Measurements from ENCODE around the gene PUDP.
"Not testable (repeated sequence)": the region's sequence is repeated elsewhere in the genome, so short reads cannot be mapped to it uniquely, and the experiment has no call there.

The PUDP gene

DNA sequence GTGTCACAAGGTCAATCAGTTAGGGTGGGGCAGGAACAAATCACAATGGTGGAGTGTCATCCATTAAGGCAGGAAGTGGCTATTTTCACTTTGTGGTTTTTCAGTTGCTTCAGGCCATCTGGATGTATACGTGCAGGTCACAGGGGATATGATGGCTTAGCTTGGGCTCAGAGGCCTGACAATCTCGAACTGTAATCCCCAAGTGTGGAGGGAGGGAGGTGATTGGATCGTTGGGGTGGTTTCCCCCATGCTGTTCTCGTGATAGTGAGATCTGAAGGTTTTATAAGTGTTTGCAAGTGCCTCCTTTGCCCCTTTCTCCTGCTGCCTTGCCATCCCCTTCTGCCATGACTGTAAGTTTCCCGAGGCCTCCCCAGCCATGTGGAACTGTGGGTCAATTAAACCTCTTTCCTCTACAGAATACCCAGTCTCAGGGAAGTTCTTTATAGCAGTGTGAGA, 37.1 kb downstream of the PUDP start:
- DNase-seq (ENCODE audit: low read depth in 1 of 2, low spot score in 1 of 2), result no peak

DNA sequence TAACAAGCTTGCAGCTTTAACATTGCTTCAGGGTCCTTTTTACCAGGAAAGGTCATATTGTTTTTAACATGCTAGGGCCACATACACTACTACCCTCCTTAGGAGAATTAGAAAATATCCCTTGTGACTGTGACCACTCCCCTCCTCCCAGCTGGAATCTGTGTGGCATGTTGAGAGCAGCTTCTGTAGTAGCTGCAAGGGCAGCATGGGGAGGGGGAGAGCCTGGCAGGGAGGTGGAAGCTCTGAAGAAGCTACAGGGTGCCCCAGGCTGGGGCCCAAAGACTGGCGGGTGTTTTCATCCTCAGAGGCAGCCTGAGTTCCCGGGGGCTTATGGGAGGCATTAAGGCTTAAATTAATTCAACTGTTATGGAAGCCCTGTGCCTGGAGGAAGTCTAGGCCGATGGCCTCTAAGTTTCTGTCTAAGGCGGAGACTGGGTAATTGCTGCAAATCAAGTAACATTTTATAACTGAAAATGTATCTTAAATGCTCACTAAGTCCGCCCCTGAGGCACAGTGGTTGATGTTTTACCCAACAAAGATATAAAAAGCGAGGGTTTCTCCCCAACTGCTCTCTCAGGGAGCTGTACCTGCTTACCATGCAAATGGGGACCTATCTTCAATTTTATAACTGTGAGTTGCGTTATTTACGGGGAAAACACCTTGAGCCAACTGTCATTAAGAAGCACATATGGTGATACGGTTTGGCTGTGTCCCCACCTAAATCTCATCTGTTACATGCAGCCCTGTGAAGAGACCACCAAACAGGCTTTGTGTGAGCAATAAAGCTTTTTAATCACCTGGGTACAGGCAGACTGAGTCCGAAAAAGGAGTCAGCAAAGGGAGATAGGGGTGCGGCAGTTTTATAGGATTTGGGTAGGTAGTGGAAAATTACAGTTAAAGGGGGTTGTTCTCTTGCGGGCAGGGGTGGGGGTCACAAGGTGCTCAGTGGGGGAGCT, 37.8 kb downstream of the PUDP start:
- DNase-seq (ENCODE audit: low read depth in 1 of 2, low spot score in 1 of 2), result no peak

DNA sequence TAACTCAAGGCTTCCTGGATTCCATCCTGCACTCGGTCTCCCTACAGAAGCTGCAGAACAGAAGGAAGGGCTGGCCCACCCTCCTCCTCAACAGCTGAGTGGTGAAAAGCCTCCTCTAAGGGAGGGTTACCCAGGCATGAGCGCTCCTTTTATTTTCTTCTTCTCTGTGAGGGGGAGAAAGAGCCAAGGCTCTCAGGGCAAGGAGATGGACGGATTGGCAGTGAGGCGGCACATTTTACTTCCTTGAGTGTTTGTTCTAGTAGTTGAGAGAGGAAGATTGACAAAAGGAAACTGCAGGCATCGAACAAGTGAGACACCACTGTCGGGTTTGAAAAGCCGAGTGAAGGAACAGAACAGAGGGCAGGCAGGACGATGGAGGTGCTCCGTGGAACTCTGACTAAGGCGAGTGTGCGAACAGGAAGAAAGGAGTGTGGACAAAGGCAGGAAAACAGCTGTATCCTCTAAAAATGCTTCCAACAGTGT, 38.9 kb downstream of the PUDP start:
- no peak for DNase-seq (ENCODE audit: low read depth in 1 of 2, low spot score in 1 of 2)

DNA sequence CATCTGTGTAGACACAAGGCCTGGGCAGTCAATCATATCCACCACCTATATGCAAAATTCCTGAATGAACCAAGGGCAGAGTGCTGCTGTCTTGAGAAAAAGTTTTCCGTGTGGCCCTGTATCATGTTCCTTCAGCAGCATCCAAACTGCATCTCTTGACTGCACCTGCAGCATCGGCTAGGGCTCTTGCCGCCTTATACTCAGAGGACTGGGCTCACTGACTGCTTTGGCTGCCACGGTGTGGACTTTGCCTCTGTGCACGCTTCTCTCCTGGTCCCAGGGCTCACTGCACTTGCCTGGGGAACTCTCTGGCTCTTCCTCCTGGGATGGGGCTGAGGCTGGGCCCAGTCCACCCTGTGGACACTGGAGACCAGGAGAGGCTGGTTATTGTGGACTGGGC, 39.9 kb downstream of the PUDP start:
- DNase-seq (ENCODE audit: low read depth in 1 of 2, low spot score in 1 of 2), result no peak

DNA sequence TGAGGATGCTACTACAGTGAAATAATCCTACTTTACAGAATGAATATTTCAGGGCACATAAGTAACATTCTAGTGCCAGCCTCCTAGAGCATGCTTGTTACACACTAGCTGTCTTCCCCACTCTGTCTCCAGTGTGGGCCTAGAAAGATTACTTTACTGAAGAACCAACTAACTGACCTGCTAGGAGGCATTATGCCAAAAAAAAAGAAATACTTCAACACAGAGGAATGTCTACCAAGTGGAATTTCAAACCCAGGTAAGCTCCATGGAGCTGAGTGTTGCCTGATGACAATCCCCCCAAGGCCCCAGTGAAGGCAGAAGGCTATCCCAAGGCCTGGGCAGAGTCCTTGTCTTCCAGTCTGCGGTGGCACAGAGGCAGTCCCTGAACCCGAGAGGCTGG, 41.3 kb downstream of the PUDP start:
- DNase-seq (ENCODE audit: low read depth in 1 of 2, low spot score in 1 of 2), result no peak

DNA sequence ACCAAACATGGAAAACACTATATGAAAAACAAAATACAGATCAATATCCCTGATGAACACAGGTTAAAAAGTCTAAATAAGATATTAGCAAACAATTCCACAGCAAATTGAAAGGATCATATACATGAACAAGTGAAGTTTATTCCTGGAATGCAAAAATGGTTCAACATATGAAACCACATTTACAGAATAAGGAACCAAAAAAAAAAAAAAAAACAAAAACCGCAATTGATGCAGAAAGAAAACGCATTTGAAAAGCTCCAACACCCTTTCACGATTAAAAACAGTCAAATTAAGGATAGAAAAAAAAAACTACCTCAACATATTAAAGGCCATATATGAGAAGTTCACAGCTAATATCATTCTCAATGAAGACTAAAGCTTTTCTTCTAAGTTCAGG, 45.8 kb downstream of the PUDP start:
- no peak for DNase-seq (ENCODE audit: low read depth in 1 of 2, low spot score in 1 of 2)

DNA sequence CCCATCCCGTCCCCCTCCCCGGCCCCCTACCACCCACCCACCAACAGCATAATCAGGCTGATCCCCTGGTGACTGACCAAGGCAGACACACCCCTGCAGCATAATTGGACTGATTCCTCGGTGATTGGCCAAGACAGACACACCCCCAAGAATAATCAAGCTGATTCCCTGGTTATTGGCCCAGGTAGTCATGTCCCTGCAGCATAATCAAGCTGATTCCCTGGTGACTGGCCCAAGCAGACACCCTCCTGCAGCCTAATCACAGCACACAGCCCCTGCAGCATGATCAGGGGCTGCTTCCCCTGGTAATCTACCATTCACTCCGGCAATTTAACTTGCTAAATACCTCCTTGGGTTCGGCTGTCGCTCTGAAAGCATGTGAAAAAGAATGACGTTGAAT, 47.9 kb downstream of the PUDP start:
- DNase-seq (ENCODE audit: low read depth in 1 of 2, low spot score in 1 of 2), result no peak

DNA sequence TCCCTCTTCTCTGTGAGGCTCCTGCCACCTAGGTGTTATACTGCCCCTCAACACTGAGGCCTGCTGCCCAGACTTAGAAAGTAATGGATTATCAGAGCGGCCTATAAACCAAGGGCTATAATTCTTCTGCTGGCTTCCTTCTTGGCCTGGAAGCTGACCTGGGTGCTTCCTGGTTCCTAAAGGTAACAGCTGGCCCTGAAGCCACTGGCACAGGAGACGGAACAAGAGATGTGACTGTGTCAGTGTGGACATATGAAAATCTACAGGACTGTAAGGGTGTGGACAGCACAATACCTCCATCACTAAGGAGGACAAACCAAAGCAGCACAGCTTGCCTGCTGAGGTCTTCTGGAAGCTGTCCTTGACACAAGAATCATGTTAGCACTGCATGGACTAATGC, 52.3 kb downstream of the PUDP start:
- DNase-seq (ENCODE audit: low read depth in 1 of 2, low spot score in 1 of 2), result not testable (repeated sequence)

DNA sequence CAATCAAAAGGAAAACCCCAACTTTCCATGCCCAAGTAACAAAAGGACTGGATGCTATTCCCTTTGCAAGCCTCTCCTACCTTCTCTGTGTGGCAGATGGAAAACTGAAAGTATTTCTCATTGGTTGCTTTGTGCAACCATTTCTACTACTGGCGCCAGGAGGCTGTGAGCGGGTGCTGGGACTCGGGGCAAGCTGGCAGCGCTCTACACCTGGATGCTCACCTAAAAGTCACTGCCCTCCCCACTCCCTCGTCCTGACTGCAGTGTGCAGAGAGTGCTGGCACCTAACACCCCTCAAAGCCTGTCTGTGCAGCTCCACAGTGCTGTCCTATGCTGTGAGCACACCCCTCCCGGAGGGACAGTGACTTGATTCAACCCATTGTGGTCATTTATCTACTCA, 54.6 kb downstream of the PUDP start:
- DNase-seq (ENCODE audit: low read depth in 1 of 2, low spot score in 1 of 2), result no peak

DNA sequence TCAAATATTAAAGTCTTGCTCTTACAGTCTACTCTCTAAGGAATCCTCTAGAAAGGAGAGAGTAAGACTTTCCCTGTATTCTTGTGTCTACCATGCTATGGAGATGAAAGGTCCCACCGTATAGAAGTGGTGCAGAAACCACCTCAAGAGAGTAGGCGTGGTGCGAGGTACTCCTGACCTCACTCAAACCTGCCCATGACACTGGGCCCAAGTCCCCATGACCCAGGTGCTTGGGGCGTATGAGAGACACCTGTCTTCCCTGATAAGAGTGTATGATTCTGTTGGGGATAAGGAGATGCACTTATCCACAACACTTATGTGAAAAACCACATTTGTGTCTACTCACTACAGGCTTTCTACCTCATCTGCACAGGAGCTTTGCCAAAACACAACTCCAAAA, 55.4 kb downstream of the PUDP start:
- no peak for DNase-seq (ENCODE audit: low read depth in 1 of 2, low spot score in 1 of 2)

DNA sequence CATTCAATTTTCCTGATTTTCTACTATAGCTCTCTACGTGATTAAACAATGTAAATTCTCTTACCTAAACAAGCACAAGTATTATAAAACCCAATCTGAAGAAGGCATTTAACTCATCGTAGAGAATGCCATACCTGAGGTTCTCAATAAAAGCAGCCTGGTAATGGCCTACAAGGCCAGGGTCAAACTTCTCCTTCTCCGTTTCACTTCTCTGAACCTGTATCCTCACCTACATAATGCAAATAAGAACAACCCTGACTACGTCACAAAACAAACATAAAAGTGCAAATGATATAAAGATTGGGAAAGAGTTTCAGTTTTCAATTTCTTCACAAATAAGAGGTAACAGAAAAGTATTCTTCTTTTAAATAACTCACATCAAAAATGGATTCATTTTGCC, 56.0 kb downstream of the PUDP start:
- DNase-seq (ENCODE audit: low read depth in 1 of 2, low spot score in 1 of 2), result no peak

DNA sequence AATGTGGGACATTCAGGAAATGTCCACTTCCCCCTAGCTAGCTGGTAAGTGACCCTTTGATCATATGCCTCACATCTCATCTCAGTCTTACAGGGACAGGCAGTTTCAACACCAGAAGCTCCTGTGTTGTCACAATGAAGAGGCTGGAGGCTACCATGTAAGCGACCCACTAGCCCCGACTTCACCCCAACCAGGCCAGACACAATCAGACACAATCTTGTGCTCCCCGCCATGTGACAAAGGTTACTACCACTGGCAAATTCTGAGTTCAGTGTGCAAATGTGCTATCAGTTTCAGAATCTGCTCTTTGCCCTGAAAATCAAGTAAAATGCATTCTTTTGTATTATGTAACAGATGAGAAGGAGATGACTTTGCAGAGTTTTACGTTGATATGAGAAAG, 57.3 kb downstream of the PUDP start:
- DNase-seq (ENCODE audit: low read depth in 1 of 2, low spot score in 1 of 2), result no peak

DNA sequence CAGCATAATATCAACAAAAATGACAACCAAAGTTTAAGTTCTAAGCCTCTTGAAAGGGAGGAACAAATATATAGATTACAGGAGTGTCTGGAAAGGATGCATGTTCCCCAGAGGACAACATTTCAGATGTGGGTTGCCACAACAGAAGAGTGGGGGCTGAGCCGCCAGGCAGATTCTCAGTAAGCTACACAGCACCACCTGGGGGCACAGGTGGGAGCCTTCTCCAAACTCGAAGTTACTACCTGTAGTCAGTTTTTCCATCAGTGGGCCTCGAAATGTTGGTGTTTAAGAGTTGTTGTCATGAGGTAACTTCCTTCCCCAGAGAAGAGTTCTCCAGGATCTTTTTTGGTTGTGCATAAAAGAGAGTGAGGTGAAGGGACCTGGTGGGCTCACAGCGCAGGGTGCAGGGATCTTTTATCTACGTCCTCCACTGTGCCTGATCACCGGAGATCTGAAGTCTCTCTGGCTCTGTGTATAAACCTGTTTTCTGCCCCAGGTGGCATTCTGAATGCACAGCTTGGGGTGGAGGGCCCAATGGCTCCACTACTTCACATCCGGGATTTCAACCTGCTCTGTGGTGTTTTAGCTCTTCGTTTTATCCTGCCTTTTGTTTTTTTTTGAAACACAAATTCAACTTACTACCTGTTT, 58.9 kb downstream of the PUDP start:
- DNase-seq (ENCODE audit: low read depth in 1 of 2, low spot score in 1 of 2), result no peak

DNA sequence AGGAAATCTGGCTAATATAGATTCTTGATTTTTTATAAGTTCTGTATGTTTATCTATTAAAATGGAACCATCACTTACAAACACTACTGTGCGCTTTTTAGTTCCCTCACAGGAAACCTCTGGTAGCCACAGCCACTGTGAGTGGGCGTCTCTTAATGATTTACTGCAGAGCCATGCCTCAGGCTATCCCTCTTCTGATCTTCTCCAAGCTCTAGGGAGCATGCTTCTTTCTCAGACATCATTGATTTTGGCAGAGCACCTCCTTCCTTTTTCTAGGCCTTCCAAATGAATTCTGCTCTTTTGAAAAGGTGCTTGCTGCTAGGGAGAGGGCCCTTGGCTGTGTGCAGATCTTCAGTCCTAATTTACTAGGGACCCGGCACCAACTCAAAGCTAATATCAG, 61.6 kb downstream of the PUDP start:
- no peak for DNase-seq (ENCODE audit: low read depth in 1 of 2, low spot score in 1 of 2)

DNA sequence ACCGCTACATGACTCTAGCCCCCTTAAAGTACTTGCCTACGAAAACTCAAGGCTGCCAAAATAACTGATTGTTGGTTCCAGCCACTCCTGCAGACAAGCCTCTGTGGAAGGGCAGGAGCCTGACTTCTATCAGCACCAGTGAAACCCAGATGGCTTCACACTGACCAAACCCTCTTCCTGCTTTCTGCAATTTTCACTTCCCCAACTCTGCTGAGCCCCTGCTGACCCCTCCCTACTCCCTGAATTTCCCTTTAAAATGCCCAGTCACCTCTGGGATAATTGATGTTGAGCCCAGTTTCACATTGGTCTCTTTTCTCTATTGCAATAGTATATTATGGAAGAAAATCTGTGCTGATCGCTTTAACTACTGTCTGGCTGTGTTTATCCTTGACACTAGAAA, 62.1 kb downstream of the PUDP start:
- DNase-seq (ENCODE audit: low read depth in 1 of 2, low spot score in 1 of 2), result no peak

DNA sequence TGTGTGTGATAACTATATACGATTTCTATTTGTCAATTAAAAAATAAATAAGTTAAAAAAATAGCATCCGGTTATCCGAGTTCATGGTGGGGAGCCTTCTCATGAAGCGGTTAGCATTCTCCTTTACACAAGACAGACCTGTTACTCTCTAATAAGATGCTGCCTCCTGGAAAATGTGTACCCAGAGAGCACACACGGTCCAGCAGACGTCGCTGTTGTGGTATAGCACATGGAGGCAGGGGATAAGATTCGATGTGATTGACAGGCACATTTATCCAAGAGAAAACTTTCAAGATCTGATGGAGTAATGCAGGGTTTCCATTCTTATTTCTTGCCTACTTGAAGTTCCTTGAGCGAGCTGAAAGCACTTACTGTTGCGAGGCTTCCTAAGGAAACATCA, 63.1 kb downstream of the PUDP start:
- no peak for DNase-seq (ENCODE audit: low read depth in 1 of 2, low spot score in 1 of 2)

DNA sequence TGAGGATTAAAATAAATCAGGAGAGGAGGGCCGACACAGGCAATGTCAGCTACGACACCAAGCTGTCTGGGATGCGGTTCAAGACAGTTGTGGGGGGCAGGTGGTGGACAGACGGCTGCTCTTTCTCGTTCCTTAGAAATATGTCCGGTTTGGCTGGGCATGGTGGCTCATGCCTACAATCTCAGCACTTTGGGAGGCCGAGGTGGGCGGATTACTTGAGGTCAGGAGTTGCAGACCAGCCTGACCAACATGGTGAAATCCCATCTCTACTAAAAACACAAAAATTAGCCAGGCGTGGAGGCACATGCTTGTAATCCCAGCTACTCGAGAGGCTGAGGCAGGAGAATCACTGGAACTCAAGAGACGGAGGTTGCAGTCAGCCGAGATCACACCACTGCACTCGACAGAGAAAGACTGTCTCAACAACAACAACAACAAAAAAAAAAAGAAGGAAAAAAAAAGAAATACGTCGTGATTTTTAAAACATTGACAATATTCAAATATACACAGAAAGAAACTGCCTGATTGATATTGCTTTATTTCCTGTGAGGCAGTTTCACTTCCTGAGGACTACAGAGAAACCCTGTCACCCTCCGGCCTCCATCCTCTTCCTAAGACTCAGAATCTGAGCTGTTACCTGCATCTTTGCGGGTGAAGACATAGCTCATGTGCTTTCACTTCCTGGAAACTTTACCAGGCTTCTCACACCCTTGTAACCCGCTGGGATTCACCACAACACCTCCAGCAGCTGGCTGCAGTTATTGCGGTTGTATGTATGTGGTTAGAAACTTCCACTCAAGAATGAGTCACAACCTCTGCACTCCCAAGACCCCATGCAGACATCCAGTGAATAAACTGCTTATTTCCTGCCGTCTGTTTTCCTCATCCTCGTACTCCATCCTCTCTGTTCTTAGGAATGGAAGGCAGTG, 64.2 kb downstream of the PUDP start:
- DNase-seq (ENCODE audit: low read depth in 1 of 2, low spot score in 1 of 2), result peak in 1 of 2 donors; percentile 11

DNA sequence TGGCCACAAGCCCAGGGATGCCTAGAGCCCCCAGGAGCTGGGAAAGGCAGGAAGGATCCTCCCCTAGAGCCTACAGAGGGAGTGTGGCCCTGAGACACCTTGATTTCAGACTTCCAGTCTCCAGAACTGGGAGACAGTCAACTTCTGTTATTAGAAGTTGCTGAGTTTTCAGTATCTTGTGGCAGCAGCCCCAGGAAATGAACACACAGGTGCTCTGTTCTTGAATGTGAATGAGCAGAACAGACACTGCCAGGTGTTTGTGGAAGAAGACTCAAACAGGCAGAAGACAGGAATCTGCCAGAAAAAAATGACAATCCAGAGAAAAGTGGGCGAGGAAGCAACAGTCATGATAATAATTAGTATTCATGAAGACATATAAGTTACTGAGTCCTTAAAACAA, 64.9 kb downstream of the PUDP start:
- DNase-seq (ENCODE audit: low read depth in 1 of 2, low spot score in 1 of 2), result no peak

DNA sequence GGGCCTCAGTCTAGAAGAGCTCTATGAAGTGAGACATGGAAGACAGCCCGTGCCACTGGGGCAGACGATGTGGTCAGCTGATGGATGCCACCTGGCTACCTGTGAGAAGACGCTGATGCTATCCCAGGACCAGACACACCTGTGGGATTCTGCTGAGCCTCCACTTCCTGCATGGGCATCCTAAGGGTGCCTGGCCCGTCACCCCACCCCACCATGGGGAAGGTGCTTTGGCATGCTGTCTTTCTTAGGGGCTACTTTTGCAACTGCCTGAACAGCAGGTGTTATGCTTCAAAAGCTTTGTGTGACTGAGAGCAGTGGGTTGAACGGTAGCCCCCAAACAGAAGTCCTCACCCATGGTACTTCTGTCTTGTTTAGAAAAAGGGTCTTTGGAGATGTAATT, 65.4 kb downstream of the PUDP start:
- DNase-seq (ENCODE audit: low read depth in 1 of 2, low spot score in 1 of 2), result no peak

DNA sequence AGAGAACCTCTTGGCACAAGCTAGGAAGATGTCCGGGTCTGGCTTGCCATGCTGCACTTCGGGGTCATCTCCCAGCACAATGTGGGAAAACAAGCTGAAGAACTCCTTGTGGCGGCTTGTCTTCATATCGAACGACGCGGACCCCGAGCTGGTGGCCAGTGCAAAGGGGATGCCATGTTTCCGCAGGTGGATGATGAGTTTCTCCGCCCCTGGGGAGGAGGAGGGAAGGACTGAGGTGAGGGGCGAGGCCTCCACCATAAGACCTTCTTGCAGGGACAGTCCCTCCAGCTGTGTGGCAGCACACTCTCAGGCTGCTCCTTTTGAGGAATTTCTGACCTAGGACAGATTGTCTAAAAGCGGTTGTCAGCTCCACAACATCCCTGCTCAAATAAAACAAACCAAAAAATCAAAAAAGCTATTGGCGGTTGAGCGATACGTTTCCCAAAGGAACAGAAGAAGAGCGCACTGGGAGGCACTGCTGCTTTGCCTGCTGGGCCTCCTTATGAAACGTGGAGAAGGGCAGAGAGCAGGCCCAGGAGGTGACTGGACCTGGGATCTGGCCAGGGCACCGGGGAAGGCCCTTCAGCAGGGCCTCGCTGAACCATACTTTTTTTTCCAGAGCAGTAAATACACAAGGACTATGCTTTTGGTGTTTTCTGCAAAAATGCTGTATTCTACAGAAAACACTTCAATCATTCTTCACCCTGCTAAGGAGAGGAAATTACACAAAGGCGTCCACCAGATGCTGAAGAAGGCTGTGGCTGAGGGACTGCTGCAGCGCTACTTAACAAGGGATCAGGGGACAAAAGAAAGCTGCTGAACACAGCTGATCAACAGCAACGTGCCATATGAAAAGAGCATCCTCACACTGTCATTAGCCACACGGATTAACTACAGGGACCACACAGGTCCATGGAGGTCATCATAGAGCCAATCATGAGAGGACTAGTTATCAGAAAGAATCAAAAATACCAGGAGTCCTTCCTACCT, 70.4 kb downstream of the PUDP start:
- DNase-seq (ENCODE audit: low read depth in 1 of 2, low spot score in 1 of 2), result no peak
